T follicular helper cell (primary cell): Measurements from ENCODE around the gene PQBP1.
A peak's percentile ranks its signal among the peaks of the same experiment; 100 is the strongest.

Experiments used
- DNase-seq: peaks from one replicate; pipeline ENCODE4 v3.0.0-alpha.2; 2020; ENCODE audit warnings: low read depth

PQBP1 gene

DNA sequence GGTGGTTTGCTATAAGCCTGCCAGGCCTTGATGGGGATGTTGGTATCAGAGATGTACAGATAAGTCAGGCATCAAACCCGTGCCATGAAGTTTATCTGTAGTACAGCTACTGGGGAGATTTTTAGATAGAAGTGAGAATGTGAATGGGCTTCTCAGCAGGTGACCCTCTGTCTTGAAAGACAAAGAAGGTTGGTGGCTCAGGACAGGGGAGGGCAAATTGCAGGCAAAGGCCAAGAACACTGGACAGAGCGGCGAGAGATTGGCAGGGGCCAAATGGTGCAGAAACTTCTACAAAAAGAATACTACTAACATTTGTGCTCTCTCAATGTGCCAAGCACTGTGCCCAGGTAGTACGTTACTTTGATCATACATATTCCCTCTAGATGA lies 23.0 kb downstream of the PQBP1 start:
- DNase-seq, result no peak

DNA sequence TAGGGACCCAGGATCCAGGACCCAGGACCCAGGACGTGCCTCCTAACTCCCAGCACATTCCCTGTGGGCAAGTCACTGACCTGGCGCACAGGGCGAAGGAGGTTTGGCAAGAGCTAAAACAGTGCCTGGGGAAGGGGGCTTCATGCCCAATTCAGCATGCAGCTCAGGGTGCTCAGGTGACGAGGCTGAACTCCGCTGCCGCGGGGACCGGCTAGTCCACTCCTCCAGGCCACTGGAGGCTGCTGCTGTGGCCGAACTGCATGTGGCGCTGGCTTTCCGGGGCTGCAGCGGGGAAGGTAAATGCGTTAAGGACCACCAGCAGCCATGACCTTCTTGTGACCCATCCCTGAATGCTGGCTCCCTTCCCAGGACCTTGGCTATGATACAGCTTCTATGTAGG lies 26.0 kb downstream of the PQBP1 start:
- no peak for DNase-seq

DNA sequence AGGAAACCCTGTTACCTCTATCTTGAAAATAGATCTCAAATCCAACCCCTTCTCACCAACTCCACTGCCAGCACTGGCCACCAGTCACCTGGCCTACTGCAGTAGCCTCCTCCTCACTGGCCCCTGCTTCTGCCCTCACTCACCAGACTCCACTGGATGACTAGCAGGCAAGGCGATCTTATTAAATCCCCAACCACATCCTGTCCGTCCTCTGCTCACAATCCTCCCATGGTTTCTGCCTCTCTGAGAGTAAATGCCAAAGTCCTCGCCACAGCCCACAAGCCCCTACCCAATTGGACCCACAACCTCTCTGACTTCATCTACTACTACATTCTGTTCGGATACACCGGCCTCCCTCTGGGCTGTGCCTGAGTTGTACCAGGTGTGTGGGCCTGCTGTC lies 26.5 kb downstream of the PQBP1 start:
- DNase-seq, result no peak

DNA sequence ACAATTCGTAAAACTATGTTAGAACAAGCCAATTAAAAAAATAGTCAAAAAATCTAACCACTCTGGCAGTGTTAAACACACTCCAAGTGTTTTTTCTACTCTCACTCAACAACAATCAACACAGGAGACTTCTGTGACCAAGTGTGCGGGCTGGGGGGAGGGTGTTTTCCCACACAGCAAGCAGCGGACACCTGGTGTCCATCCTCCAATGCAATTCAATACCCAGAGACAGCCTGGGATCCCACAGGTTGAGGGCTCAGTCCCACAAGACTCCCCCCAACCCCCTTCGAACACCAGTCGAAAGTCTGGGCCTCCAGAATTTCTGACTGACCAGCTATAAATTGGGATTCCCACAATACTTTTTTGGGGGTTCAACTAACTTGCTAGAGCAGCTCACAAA lies 29.4 kb downstream of the PQBP1 start:
- DNase-seq, result no peak

DNA sequence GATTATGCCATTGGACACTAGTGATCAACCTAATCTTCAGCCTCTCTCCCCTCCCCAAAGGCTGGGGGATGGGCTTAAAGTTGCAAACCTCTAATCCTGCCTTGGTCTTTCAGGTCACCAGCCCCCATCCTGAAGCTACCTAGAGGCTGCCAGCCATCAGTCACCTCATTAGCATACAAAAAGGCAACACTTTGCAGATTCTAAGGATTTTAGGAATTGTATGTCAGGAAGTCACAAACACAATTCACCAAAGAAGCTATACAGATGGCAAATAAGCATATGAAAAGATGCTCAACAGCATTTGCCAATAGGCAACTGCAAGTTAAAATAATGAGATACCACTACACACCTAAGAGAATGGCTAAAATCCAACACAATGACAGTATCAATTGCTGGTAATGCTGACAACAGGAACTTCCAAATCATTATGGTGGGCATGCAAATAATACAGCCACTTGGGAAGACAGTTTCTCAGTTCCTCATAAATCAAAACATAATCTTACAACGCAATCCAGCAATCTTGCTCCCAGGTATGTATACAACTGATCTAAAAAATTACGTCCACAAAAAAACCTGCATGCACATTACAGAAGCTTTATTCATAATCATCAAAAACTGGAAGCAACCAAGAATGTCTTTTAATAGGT lies 30.1 kb downstream of the PQBP1 start:
- DNase-seq, result no peak

DNA sequence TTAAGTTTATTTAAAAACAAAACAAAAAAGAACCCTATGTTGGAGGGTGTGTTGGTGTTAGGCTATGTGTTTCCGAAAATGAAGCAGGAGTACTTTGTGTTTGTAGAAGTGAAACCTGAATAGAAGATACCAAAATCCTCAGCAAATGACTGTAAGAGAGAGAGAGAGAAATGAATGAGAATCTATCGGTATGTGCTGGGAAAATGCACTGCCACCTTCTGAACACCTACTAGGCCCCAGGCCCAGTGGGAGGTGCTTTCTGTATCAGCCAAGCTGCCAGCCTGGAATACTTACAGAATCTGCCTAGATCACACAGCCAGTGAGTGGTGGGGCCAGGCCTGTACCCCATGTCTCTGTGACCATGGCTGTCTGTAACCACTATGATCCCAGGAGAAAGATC lies 36.0 kb downstream of the PQBP1 start:
- no peak for DNase-seq

DNA sequence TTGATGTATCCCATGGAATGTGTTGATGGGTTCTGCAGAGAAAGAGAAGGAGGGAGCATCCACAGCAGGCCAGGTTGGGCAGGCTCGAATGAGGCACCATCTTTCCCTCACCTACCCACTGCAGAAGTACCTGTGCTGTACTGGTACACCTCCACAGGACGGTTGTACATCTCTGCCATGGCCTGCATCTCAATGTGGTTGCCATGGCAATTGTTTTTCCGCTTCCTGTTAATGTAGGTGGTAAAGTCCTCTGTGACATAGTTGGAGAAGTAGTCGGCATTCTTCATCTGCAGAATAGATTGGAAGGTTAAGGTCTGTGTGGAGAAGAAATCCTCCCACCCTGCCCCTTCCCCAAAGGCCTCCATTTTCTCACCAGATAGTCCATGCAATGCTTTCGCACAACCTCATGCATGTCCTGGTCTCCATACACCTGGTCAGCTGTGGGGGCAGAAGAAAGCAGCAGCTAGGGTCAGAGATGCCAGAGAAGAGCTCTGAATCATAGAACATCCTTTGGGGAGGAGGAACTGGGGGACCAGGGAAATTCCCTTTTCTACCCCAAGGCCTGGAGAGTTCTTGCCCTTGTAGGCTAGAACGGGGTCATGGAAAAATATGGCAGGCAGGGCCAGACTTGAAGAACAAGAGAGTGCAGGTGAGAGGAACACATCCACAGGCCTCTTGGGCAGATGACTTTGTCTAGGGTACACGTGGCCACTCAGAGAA lies 37.0 kb downstream of the PQBP1 start:
- DNase-seq, result peak; percentile 48

DNA sequence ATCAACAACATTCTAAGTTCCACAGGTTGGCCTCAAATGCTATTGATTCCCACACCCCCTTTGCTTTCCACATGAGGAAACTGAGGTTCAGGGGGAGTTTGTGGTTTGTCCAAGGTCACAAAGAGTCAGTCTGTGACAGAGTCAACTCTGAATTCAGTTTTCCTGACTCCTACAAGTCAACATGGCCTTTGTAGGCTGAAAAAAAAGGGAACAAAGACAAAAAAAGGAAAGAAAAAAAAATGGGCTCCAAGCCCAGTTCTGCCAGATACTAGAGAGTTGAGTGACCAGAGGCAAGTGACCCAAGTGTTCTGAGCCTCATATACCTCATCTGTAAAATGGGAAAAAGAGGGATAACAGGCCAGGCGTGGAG lies 37.6 kb downstream of the PQBP1 start:
- DNase-seq, result no peak

DNA sequence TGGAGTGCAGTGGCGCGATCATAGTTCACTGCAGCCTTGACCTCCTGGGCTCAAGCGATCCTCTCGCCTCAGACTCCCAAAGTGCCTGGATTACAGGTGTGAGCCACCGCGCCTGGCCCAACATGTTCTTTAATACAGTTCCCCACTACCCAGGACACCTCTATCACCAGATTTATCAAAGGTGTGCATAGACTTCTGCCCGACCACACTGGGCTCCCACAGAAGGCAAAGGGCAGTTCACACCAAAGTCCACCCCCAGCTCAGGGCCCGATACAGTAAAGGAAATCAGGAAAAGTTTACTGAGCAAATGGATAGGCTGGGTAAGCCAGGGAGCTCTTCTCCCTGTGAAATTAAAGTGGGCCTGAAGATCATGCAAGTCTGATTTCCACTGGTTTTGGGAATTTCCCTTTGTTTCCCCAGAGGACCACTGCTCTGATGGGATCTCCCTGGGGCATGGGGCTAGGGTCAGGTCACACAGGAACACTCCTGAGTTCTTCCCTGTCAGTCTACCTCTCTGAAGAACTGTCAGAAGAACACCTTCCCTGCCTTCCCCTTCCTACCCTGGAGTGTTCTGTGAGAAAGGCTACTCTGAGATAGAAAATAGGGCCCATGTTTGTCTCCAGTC lies 38.8 kb downstream of the PQBP1 start:
- no peak for DNase-seq

DNA sequence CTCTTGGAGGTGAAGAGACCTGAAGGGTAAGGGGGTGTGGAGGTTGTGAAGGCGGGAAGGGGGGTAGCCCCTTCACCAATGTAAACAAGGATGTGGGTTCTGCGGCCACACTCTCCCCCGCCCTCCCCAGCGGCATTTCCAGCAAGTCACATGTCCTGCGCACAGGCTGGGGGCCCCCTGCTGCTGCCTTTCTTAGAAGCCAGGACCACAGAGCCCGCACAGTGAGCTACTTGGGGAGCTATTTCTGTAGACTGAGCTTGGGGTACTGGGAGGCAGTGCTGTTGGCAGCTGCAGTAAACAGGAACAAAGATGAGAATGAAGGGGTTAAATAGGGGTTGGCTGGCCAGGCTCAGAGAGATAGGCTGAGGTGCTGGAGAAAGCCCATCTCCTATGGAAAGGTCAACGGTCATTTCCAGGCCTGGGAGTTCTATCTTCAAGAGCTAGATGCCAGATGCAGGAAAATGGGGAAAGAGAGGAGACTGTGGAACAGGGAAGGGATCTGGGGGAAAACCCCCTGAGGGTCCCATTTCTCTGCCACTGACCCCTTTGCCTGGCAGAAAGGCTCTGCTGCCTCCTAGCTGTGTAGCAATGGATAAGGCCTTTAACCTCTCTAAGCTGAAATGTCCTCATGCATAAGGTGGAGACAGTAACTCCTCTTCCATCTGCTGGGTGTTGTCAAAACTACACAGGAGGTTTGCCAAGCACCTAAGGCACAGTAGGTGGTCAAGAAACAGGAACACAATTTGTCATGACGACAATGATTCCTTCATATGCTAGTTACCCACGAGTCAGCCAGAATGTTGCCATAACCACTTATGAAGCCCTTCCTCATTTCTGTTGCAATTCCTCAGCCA lies 39.6 kb downstream of the PQBP1 start:
- DNase-seq, result peak; percentile 81

DNA sequence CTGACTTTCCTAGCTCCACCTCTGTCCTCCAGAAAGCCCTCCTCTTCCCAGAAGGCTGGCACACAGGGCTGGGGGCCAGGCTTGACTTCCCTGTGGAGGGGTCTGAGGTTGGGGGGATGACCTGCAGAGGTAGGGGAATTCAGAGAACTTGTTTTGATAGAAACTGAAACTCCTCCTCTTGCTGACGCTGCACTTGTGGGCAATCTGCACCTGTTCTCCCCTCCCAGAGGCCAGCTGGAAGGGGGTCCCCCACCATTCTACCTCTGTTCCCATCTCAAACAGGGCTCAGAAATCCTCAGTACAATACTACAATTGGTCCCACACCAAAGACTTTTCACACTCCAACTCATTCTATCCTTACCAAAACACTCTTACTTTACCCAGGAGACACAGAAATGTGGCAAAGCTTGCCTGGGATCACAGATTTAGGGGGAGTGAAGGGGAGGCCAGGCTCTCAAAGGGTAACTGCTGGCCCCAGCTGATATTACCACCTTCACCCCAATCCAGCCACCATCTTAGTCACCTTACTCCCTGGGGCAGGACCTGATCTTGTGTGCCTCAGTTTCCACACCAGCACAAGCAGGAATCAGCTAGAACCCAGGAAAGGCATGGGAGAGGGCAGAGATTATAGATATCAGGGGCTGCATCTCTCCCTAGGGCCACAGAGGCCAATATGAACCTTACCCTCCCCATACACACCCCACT lies 41.1 kb downstream of the PQBP1 start:
- peak; percentile 63 for DNase-seq

DNA sequence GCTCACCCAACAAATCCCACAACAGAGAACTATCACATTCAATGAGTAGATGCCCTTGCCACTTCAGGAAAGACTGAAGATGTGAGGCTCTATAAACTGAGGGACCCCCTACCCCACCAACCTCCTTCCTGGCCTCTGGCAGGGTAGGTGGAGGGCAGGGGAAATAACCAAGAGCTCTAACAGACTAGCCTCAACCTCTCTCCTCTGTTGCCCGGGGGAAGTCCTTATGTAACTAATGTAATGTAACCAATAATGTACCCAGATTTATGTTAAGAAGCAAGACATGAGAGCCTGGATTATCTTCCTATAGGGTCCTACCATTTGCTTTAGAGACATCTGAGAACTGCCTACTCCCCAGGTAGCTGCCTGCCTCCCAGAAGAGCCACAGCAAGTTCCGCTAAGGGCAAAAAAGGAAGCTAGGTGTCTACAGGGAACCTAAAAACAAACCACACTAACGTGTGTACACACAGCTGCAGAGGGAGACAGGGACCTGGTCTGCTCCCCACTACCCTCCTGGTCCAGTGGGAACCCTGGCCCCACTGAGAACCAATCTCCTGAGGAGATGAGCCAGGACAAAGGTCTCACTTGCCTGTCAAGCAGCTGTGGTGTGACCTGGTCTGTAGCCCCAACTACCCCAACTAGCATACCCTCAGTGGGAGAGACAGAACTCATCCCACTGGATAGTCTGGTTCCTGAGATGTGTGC lies 41.9 kb downstream of the PQBP1 start:
- DNase-seq, result no peak

DNA sequence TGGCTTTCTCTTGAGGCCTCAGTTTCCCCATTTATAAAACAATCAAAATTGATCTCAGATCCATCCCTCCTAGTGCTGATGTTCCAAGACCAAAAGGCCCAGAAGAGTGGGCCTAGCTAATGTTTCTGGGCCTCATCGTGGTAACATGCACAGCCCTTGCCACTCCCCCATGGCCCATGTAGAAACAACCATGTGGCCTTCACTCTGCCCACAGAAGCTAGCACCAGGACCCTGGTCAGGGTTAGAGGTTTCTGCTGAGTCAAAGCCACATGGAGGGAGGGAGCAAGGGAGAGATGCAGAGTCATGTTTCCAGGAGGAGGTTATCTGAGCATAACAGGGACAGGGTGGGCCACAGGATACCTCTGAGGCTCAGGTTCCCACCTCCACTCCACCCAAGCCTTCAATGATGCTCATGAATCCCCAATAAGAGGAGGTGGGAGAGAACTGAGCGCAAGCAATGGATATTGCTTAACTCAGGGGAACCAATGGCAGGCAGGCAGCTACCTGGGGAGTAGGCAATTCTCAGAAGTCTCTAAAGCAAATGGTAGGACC lies 42.8 kb downstream of the PQBP1 start:
- no peak for DNase-seq

DNA sequence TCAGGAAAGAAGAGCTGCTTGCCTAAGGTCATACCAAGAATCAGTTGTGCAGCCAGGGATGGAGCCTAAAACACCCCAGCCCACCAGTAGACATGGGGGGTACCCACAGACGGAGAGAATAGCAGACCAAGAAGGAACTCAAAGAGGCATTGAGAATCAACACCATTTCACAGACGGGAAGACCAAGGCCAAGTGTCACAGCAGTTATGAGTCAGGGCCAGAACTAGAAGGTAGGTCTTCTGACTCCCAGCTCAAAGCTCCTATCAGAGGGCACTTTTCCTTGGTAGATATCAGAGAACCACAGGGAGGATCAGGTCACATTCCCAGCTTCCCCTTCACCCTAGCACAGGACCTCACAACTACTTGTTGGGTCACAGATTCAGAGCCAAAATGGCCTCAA lies 45.2 kb downstream of the PQBP1 start:
- no peak for DNase-seq

DNA sequence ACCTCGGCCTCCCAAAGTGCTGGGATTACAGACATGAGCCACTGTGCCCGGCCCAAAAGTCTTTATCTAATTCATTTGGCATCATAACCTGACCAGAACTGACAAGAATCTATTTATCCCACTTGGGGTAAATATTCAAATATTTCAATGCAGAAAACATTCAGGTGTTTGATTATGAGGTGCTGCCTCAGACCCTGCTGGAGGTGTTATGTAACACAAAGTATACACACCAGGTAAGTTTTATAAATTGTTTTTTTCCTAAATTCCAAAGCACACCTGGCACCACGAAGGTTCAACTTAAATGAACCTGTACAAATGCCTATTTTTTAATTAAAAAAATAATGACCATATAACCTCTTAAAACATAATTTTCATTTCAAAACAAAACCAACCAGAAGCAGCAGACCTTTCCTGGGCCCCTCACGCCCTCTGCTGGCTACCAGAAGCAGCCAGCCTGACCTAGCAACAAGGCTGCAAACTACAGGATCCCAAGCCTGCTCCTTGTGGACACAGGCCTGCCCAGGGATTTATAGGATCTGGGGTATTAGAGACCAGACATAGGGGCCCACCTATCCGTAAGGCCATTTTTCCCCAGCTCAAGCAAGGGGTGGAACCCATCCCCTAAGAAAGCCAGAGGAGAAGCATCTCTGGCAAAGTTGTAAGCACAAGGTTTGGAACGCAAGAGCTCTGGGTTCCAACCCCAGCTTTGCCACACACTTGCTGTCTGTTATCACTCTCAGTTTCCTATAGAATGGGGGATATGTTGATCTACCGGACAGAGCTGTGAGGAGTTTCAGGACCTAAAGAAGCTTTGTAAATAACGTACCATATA lies 48.0 kb downstream of the PQBP1 start:
- DNase-seq, result peak; percentile 48

DNA sequence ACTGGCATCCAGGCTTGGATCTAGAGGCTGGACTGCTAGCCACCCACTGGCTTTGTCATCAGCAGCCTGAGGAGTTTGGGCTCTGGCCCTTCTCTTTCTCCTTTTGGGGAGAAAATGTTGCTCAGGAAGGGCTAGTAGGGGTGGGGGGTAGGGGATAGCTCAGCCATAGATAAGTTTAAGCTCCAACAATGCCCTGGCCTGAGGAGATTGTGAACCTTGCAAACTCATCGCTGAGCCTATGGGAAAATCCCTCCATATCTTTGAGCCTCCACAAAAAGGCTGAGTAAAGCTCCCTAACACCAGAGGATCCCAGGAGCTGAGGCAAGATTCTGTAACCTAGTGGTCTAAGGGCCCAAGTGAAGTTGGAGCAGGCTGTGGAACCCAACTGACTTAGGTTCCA lies 50.9 kb downstream of the PQBP1 start:
- DNase-seq, result no peak
